ENCODE results near the gene NOC3L.
"Not testable (repeated sequence)": the region's sequence is repeated elsewhere in the genome, so short reads cannot be mapped to it uniquely, and the experiment has no call there.

The NOC3L gene

DNA sequence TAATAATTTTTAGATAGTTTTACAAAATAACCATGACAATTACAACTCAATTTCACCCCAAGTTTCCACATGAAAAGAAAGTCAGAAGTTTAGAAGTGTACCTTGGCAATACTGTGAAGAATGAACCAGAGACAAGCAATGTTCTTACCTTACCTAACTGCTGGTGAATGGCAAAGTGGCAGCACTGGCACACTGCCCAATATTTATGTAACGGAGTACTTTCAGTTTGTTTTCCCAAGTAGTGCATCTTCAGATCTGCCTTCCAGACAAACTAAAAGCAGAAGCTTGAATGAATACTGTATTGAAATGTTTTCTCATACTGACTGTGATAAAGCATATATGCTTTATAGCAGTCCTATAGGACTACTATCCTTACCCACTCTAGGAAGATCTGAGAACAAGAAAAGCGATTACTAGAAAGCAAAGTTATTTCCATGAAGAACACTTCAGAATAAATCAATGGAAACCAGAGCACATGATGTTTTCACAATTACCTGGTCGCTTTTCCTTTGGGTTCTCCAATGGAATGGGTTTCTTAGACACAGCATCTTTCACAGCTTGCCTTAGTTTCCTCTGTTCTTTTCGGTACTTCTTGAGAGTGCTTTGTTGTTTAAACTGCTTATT is 1.5 kb downstream of the NOC3L start:
- DNase-seq: no peak

DNA sequence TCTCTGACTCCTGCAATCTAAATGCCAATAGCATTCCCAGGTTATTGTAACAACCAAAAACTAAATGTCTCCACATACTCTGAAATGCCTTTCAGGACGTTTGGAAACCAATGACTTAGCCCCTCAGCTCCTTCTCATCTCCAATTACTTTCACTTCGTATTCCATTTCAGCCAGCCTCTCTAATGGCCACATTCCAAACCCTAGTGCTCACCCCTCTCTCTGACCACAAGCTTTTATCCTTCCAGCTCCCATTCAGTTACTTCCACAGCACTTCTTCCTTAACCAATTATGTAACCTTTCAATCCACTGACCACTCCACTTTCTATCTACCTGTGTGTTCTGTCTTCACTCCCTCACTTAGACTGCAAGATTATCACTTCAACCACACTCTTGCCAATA is 4.3 kb downstream of the NOC3L start:
- DNase-seq: no peak

DNA sequence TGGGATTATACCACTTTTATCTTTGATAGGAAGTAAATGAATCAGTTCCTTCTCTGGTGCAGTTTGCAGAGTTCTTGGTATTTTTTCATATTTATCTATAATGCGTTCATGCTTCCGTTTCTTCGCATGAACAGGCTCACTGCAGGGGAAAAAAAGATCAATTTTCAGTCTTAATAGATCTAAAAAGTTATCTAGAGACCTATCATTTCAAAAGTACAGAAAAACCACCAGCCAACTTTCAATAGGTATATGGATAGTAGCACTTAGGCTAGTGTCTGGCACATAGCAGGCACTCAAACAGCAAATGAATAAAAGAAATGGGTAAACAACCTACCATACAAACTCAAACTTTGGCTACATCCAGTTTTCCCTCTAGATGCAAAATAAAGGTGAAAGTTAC is 5.5 kb downstream of the NOC3L start:
- no peak for DNase-seq

DNA sequence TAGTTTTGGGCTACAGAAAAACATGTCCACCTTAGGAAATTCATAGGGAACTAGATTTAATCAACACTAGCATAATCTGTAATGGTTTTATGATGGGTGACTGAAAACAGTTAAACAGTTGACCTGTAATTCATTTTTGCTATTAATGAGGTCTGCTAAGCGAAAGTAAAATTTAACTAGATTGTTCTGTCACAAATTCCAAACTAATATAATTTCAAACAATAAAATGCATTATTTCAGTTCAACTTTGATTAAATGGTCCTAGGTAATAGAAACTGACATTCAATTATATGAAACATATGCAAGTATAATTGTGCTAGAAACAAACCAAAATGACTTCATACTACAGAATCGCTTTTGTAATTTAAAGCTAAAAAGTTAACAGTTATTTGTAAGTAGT is 6.9 kb downstream of the NOC3L start:
- DNase-seq: no peak

DNA sequence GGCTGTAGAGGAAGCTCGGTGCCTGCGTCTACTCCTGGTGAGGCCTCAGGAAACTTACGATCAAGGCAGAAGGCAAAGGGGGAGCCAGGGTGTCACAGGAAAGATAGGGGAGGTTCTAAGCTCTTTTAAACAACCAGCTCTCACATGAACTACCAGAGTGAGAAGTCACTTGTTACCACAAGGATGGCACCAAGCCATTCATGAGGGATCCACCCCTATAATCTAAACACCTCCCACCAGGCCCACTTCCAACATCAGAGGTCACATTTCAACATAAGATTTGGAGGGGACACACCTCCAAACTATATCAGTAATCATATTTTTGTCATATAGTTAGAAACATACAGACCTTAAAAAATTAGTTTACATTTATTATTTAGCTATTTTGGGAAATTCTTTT is 9.4 kb downstream of the NOC3L start:
- no peak for DNase-seq

DNA sequence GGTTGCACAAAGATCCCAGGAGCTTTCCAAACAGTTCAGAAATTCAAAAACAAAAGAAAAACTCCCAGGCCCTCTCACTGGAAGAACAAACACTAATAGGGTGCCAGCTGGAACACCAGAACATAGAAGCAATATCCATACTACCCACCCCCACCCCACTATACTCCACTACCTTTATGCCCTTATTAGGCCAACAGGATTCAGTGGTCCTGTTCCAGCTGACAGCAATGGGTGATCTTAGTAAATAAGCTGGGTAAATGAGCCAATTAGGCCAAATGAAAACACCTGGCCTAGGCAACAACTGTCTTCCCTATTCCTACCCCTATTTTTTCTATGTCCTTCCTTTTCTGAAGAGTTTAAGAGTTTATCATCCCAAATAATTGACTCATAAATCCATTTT is 11.7 kb downstream of the NOC3L start:
- DNase-seq: no peak

DNA sequence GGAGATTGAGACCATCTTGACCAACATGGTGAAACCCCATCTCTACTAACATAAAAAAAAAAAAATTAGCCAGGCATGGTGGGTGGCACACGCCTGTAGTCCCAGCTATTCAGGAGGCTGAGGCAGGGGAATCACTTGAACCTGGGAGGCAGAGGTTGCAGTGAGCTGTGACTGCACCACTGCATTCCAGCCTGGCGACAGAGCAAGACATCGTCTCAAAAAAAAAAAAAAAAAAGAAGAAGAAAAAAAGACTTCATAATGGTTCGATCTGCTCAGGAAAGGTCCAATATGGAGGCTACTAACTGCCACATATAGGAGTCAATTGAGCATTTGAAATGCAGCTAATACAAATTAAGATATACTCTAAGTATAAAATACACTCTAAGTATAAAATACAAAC is 12.2 kb downstream of the NOC3L start:
- not testable (repeated sequence) for DNase-seq

DNA sequence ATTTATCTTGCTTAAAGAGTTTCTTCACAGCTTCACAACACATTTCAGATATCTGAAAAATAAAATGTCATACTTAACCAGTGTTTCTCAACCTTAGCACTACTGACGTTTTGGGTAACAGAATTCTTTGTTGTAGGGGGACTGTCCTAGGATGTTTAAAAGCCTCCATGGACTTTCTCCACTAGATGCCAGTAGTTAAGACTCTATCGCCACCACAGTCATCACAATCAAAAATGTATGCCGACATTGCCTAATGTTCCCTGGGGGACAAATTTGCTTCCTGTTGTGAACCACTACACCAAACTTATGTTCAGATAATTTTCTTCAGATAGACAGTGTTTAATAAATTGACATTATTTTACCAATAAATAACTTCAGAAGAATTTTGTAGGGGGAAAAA is 13.4 kb downstream of the NOC3L start:
- no peak for DNase-seq

DNA sequence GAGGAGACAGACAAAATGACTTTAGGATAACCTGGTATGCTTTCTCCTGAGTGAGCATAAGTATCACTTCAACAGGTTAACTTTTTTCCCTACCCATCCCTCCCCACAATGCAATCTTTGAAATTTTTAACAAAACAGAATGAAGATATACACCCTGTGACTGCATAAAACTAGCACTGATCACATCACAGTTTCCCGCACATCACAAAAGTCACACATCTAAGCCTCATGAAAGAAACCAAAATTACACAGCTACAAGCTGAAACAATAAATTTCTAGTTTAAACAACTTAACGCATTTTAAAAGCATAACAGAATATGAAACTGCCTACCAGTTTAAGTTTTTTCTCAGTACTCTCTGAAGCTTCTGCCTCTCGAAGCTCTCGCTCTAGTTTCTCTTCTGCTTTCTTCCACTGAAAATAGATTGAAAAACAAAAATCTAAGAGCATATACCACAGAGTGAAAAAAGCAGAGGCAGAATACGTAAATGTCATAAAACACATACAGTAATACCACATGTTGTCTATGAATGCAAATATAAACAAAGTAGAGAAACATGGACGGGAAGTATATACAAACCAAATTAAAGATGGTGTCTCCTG is 18.1 kb downstream of the NOC3L start:
- no peak for DNase-seq

DNA sequence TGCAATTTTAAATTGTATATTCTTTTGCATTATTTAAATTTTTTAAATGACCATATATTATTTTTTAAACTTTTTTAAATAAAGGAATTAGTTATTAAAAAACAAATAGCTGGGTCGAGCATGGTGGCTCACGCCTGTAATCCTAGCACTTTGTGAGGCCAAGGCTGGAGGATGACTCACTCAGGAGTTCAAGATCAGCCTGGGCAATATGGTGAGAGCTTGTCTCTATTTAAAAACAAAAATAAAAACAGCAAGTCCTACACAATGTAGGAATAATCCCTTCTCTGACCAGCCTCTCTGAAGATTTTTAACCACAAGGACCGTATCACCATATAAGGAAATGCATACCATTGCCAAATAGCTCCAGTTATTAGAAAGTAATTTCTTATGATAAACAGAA is 19.6 kb downstream of the NOC3L start:
- no peak for DNase-seq

DNA sequence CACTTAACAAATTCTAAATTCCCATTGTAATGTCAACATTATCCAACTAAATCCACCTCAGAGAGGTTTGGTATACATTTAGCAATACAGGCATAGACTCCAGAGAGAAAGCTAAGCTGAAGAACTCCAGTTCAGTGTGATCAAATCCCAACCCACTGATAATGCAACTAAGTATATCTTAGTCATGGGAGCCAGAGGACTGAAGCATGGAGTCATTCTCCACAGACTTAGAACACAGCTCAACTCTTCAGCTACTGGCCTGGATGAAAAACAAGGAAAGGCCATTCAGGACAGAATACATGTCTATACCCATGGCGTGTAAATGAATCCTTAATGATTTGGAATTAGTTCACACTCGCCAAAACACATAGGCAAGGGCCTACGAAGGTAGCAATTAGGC is 27.9 kb downstream of the NOC3L start:
- DNase-seq: no peak

DNA sequence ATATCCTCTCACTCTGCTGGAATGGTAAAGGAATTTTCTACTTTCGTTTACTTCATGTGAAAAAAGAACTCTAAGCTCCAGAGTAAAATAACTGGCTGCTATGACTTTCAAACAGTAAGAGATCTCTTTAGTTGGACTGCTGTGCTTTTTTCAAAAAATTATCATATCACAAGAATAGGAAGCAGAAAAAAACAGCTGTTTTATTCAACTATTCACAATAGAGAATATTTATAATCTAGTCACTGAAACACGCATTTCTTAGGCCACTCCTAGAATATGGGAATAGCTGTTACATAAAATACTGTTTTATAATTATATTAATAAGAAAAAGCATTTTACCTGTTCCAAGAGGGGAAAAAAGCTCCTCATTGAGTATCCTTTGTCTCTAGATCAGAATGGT is 29.7 kb downstream of the NOC3L start:
- no peak for DNase-seq

DNA sequence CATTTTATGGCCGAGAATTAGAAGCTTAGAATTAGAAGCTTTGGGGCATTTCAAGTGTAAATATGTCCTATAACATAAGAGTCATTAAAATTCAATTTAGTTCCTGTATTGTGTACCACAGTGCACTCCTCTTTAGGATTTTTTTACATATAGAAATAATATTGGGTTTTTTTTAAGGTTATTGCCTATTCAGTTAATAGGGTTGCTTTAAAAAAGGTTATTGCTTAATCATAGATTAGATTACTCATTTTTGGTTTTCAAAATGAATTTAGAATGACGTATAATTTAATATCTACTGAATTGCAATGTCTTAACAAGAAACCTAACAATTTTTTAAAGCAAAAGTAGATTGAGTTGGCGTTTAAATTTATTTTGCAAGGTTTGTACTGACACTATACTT is 34.1 kb downstream of the NOC3L start:
- DNase-seq: no peak

DNA sequence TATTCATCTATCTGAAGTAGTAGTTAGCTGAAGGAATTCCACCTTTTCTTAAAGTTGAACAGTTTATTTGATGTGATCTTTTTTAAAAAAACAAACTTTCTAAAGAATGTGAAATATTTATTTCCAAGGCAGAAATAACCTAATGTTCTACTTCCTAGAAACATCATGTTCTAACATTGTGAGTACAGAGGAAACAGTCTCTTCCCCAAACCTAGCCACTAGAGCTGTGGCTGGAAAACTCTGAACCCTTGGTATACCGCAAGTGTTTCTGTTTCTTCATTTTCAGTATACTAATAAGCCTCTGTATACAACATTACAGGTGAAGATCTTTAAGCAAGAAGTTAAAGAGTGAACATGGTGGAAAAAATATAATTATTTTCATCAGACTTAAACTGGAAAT is 35.1 kb downstream of the NOC3L start:
- DNase-seq: no peak

DNA sequence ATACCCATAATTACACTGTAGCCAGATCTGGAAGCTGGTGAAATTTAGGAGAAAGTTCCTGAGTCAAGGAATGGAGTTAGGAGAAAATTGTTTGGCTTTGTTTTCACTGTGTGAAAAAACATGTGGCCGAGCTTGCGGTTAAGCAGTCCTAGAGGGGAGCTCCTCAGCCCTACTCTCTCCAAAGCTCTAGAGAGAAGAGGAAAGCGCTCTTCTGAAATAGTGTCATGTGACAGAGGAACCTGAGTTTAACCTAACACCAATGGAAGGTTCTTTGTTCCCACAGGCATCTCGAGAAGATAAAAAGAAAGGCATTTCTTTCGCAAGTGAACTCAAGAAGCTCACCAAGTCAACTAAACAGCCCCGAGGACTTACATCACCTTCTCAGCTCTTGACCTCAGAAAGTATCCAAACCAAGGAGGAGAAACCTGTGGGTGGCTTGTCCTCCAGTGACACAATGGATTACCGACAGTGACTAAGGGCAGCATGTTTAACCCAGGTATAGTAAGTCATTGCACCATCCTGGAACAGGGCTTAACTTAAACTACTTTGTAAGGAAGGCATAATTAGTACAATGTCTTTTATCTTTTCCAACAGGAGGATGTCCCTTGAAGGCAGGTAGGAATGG is 38.0 kb downstream of the NOC3L start:
- no peak for DNase-seq

DNA sequence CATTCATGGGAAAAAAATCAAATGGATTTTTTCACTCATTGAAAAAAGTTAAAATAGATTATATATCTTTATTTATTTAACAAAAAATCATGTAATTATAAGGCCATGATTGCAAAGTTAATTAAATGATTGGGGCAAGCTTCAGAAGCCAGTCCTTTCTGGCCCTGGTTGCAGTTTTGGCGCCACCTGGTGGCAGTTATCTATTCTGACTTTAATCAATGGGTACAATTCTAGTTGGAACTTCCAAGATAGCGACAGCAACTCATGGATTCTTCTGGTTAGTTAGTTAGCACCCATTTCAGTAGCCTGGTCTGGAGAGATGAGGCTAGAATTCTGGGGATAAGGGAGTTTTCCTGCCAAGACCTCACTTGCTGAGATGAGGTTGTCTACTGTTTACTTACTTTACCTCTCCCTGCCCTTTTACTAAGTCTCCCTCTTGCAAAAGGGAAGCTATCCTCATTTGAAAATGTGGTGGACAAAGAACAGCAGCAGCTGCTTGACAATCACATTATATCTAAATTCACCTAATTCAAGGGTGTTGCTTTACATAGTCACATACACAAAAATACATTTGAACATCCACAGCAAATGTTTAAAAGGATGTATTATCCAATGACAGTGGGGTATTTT is 42.3 kb downstream of the NOC3L start:
- peak; percentile 51 for DNase-seq

DNA sequence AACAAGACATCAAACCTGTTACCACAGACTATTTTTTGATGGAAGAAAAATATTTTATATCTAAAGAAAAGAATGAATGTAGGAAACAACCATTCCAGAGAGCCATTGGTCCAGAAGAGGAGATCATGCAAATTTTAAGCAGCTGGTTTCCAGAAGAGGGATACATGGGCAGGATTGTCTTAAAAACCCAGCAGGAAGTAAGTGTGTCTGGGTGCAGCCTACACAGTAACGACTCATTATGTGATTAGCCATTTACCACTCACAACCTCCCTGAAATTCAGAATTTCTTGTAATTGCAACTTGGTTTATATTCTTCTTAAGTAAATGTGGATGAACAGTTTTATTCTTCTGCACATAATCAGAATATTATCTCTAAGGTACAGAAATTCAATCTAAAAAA is 46.2 kb downstream of the NOC3L start:
- no peak for DNase-seq

DNA sequence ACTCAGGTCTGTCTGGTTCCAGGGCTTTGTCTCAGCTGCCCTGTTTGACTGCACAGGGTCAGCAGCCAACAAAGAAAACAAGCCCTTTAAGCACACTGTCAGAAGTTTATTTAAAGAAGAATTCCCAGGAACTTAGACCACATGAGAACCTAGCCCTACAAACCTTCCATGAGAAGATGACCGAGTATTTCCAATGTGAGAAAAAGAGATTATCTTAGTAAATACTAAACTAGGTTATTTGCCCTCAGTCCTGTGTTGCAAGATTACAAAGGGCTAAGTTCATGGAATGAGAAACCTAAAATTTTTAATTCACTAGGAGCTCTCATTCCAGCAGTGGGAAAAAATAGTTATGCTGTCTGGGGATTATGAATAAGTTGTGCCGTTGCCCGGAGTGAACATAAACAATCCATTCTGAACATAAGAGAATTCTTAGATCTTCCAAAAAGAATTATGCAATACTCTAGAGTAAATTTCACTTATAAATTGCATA is 46.7 kb downstream of the NOC3L start:
- DNase-seq: no peak

DNA sequence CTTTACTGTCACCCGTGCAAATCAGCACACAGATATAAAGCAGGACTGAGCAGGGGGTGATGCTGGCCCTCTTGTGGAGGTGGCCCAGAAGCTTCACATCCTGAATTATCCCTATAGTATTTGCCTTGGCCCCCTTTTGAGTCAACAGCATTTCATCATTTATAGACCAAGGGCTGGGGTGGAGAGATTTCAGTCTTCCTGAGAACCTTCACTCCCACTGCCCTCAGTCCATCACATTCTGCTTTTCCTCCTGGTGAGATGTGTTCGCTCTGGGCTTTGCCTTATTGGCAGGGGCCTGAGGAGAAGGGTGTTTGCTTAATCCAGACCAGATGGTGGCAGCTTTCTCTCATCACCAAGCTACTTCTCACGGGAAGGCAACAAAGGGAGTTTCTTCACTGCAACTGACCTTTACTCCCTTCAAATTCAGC is 47.7 kb downstream of the NOC3L start:
- no peak for DNase-seq

DNA sequence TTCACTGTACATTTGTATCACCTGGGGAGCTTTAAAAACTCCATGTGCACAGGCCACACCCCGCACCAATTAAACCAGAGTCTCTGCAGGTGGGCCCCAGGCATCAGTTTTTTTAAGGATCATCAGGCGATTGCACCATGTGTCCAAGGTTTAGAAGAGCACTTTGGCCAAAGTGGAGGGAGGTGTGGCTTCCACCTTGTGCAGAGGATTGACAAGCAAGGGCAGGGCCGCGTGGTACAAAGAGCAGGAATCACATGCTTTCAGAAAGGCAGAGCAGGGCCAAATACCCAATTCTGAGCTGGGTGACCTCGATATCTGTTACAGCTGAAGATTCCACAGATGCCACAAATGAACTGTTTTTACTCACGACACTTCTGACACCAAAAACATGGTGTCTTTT is 52.4 kb downstream of the NOC3L start:
- DNase-seq: no peak

DNA sequence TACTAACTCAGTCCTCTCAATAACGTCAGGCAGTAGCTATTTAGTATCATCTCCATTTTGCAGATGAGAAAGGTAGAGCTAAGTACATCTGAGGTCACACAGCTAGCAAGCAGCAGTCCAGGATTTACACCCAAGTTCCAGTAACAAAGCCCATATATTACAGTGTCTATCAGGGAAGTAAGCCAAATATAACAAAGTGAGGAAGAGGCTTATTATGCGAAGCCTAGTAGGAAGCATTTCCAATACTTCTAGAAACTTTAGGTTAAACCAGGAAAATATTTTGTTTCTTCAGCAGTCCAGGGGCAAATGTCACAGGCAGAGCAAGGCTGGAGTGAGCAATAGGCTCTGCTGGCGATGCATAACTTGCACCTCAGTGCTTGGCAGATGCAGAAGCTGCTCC is 53.9 kb downstream of the NOC3L start:
- no peak for DNase-seq

DNA sequence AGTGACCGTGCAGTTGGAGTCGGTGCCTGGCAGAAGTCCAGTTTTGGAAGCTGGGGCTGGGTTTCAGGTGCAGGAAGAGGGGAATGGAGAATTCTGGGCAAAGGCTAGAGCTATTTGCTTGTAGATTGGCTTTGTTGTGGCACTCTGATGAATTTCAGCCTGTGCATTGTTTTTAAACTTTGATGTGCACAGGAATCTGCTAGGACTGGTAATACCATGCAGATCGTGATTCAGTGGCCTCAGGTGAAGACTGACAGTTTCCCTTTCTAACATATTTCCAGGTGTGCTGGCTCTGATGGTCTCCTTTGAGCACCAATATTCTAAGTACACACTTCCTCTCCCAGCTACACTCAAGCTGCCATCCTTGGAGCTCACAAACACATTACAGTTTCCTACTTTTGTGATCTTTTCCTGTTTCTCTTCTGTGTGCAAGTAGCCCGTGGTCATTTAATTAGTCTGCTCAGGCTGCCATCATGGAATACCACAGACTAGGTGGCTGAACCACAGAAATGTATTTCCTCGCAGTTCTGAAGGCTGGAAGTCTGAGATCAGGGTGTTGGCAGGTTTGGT is 55.6 kb downstream of the NOC3L start:
- no peak for DNase-seq

DNA sequence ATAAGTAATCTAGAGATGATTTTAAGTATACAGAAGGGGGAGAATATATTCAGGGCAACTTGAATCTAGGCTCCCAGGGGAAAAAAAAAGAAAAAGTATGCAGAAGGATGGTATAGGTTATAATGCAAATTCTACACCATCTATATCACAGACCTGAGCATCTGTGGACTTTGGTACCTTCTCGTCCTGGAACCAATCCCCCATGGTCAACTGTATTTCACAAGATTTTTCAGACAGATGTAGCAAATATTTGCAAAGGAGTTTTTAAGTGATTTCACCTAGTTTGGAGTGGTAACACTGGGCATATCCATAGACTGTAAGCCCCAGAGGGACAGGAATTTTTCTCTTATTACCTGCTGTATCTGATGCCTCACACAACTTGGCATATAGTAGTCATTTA is 58.8 kb downstream of the NOC3L start:
- no peak for DNase-seq

DNA sequence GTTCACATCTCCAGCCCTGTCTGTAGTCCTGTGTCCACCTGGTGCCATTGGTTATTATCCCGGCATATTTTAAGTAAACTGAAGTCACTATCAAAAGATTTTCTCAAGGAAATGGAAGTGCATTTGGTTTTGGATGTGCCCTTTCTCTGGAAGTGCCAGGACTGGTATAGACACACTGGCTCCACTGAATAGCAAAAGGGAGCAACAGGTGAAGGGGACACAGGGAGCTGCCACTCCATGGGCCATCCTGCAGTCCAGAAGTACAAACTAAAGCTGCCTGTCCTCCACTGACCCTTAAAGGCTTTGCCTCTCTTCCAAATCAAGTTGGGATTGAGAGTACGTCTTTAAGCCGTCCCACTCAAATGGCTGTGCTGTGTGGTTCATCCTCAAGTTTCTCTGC is 62.7 kb downstream of the NOC3L start:
- DNase-seq: no peak
